Activated naive CD8-positive, alpha-beta T cell treated with anti-CD3 and anti-CD28 coated beads for 36 hours (primary cell): ENCODE results near the gene GVQW3. TPM values are rescaled to one million over a fixed set of nuclear protein-coding genes. Genes with fewer than 3 reads are reported as not detected.

Source experiments
- DNase-seq: peaks from one replicate; pipeline ENCODE4 v3.0.0; 2021
- H3K27ac Mint-ChIP-seq: one replicate; pipeline ENCODE4 v1.8.0; 2022; ENCODE audit warnings: mild to moderate bottlenecking, moderate library complexity, mixed read lengths
- H3K27me3 Mint-ChIP-seq: one replicate; pipeline ENCODE4 v1.8.0; 2022; ENCODE audit warnings: mild to moderate bottlenecking, mixed read lengths
- H3K36me3 Mint-ChIP-seq: one replicate; pipeline ENCODE4 v1.8.0; 2021; ENCODE audit warnings: mild to moderate bottlenecking, mixed read lengths
- H3K4me1 Mint-ChIP-seq: one replicate; pipeline ENCODE4 v1.8.0; 2021; ENCODE audit warnings: mixed read lengths
- H3K4me3 Mint-ChIP-seq: one replicate; pipeline ENCODE4 v1.8.0; 2022; ENCODE audit warnings: mild to moderate bottlenecking, moderate library complexity, mixed read lengths
- H3K9me3 Mint-ChIP-seq: one replicate; pipeline ENCODE4 v1.8.0; 2022; ENCODE audit warnings: mixed read lengths
- total RNA-seq, 2 experiments: library from RNA; stranded (reverse); gene quantifications; one replicate each; pipeline ENCODE4 v1.2.3, GENCODE V29; 2021

GVQW3 gene
- total RNA-seq, 2 experiments from 2014 or later, result 1.8 to 2.0 TPM

DNA sequence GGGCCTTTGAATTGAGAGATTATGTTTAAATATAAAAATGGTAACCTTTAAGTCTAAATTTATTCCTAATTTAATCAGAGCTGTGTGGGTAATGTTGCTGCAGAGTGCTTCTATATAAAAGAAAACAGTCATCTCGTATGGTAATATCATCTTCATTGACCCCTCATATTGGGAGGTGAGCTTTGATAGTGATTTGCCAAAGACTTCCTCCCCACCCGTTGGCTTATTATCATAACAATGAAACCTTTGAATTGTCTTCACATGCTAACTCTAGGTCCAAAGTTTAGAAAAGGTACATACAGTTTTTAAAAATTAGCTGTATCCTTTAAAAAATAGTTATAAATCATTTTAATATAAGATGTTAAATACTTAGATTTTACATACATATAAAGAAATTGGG is 67.4 kb downstream of the GVQW3 start:
- H3K9me3 Mint-ChIP-seq, result no peaks in the 10 kb centered on the region
- no peaks in the 10 kb centered on the region for H3K27me3 Mint-ChIP-seq
- peaks cover 36% of the 10 kb centered on the region for H3K36me3 Mint-ChIP-seq
- DNase-seq, result no peak
- no peak overlapping the region for H3K27ac Mint-ChIP-seq
- no peak overlapping the region for H3K4me3 Mint-ChIP-seq
- peaks cover 12% of the 10 kb centered on the region for H3K4me1 Mint-ChIP-seq

- DNase-seq, result no peak
- H3K36me3 Mint-ChIP-seq, result peaks cover 19% of the 10 kb centered on the region
- no peak overlapping the region for H3K4me3 Mint-ChIP-seq
- no peaks in the 10 kb centered on the region for H3K27me3 Mint-ChIP-seq
- peaks cover 8% of the 10 kb centered on the region for H3K4me1 Mint-ChIP-seq
- no peaks in the 10 kb centered on the region for H3K9me3 Mint-ChIP-seq
- no peak overlapping the region for H3K27ac Mint-ChIP-seq
Observed at GRCh38 chr11:76453248-76453647, 72.1 kb downstream of the GVQW3 start.

DNA sequence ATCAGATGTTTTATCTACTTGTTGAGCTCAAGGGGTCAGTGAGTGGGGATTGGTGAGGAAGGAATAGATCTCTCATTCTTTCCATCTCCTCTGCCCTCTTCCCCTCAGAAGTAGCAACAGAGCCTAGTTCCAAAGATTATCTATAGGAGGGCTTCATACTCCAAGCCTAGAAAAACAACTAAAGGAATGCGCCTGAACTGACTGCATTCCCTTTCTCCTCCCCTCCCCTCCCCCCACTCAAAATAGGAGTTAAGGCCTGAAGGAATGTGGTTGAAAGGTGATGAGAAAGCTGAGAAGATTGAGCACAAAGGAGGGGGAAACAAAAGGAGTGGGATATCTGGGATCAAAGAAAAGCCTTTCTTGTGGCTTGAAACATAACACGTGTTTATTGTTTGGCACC is 74.2 kb downstream of the GVQW3 start:
- no peak for DNase-seq
- Mint-ChIP-seq H3K4me1 (peaks cover 10% of the 10 kb centered on the region), H3K4me3 (no peak overlapping the region), H3K9me3 (no peaks in the 10 kb centered on the region), H3K36me3 (peaks cover 14% of the 10 kb centered on the region), H3K27me3 (no peaks in the 10 kb centered on the region), H3K27ac (no peak overlapping the region)

GRCh38 chr11:76455931-76456330 is 74.8 kb downstream of the GVQW3 start:
- H3K27ac Mint-ChIP-seq, result no peak overlapping the region
- no peak overlapping the region for H3K4me3 Mint-ChIP-seq
- DNase-seq, result no peak
- H3K4me1 Mint-ChIP-seq, result peaks cover 10% of the 10 kb centered on the region
- no peaks in the 10 kb centered on the region for H3K27me3 Mint-ChIP-seq
- H3K36me3 Mint-ChIP-seq, result peaks cover 15% of the 10 kb centered on the region
- H3K9me3 Mint-ChIP-seq, result no peaks in the 10 kb centered on the region

DNA sequence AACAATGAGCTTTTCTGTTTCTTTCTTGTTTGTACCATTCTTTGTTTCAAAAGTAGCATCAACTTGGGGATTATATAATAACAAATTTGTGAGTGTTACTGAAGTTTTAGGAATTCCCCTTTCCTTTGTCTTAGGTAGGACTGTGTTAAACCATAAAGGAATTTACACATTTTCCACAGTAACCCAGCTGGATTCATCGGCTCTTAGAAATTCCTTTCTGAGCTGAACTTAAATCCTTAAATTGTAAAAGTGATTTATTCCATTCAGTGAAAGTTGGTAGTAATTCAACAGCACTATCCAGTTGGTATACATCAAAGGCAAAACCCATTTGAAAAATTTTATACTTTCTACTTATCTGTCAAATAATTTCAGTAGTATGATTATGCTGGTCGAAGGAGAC is 75.4 kb downstream of the GVQW3 start:
- no peaks in the 10 kb centered on the region for H3K9me3 Mint-ChIP-seq
- no peaks in the 10 kb centered on the region for H3K27me3 Mint-ChIP-seq
- no peak for DNase-seq
- peaks cover 16% of the 10 kb centered on the region for H3K36me3 Mint-ChIP-seq
- H3K4me3 Mint-ChIP-seq, result no peak overlapping the region
- no peak overlapping the region for H3K27ac Mint-ChIP-seq
- H3K4me1 Mint-ChIP-seq, result peaks cover 10% of the 10 kb centered on the region

Other genes with a start within 250 kb of the GVQW3 start
- not detected for gene WNT11, start 174.8 kb upstream of the GVQW3 start, total RNA-seq
- 10 to 100 TPM; 68.3 to 74.7 TPM for gene THAP12, start 191 bp upstream of the GVQW3 start, total RNA-seq
- gene EMSY, start 63.7 kb downstream of the GVQW3 start, total RNA-seq, result 10 to 100 TPM; 19.7 TPM